ENCODE data around the gene DDX1. TPM values are rescaled to one million over a fixed set of nuclear protein-coding genes. Genes with fewer than 3 reads are reported as not detected.

Gene DDX1
- total and polyA plus RNA-seq, 9 of the 15 experiments (the other 6 are each of a cell fraction or from before 2014, with no cell fraction given), result 116 to 277 (median 232) TPM

GRCh38 chr2:15561574-15562344, 29.9 kb upstream of the DDX1 start (continued):
- TF ChIP-seq, protein P1, sequence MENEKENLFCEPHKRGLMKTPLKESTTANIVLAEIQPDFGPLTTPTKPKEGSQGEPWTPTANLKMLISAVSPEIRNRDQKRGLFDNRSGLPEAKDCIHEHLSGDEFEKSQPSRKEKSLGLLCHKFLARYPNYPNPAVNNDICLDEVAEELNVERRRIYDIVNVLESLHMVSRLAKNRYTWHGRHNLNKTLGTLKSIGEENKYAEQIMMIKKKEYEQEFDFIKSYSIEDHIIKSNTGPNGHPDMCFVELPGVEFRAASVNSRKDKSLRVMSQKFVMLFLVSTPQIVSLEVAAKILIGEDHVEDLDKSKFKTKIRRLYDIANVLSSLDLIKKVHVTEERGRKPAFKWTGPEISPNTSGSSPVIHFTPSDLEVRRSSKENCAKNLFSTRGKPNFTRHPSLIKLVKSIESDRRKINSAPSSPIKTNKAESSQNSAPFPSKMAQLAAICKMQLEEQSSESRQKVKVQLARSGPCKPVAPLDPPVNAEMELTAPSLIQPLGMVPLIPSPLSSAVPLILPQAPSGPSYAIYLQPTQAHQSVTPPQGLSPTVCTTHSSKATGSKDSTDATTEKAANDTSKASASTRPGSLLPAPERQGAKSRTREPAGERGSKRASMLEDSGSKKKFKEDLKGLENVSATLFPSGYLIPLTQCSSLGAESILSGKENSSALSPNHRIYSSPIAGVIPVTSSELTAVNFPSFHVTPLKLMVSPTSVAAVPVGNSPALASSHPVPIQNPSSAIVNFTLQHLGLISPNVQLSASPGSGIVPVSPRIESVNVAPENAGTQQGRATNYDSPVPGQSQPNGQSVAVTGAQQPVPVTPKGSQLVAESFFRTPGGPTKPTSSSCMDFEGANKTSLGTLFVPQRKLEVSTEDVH (IDR thresholded peaks at IDR 0.05; ENCODE audit: low read depth, partially characterized antibody), result peak; percentile 49
- no peak for TF ChIP-seq ZZZ3 (IDR thresholded peaks at IDR 0.05)

DNA sequence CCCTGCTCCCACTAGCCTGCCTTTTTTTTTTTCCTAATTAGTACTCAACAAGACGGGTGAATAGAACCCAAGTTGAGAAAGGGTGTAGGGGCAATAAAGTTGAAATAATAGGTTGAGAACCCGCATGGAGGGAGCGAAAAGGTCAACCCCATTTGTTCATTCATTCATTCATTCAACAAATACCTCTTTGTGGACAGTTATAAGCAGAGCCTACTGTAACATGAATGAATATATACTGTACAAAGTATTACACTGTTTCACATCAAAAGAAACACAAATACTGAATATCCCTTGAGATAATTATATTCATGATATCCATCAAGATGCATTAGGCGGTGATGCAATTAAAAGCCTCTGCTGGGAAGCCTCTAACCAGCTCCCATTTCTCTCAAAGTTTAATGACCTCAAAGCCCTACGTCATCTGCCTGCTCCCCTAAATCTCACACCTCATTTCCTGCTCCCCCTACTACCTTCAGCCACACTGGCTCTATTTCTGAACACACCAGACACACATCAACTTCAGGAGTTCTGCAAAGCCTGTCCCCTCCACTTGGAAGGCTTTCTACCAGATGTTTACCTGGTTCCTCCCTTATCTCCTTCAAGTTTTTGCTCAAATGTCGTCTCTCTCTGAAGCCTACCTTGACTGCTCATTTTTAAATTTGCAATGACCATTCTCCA, 29.2 kb upstream of the DDX1 start:
- Histone ChIP-seq H4K20me1 (replicated peaks; ENCODE audit: control insufficient read depth, insufficient read depth, low read length) (no peaks in the 10 kb centered on the region), H3K4me2 (ENCODE audit: insufficient read depth, low read length) (peak overlapping the region; percentile 94), H3K4me3 (peak overlapping the region; percentile 76), H3K36me3 (ENCODE audit: control insufficient read depth, insufficient read depth, low read length) (peaks cover 7% of the 10 kb centered on the region; the same call in 1 of the 3 replicates), H2AFZ (ENCODE audit: low read depth, low read length) (peak overlapping the region; percentile 93), H3K9ac (ENCODE audit: insufficient read depth in 1 of 2, low read depth in 2 of 2, low read length in 2 of 2) (peak overlapping the region; percentile 29 to 92; a peak in 3 of 4 replicates), H3K4me1 (replicated peaks in 1 of 2; ENCODE audit: control insufficient read depth in 2 of 2, insufficient read depth in 2 of 2, low read length in 2 of 2) (peaks cover 22 to 39% of the 10 kb centered on the region in 2 experiments), H3K79me2 (ENCODE audit: control insufficient read depth, insufficient read depth, low read length) (peaks cover 48% of the 10 kb centered on the region), H3K9me1 (ENCODE audit: control insufficient read depth, insufficient read depth, low read length) (no peaks in the 10 kb centered on the region), H3K9me3 (replicated peaks; ENCODE audit: control insufficient read depth, insufficient read depth, low read depth, low read length) (no peaks in the 10 kb centered on the region), H3K27me3 (ENCODE audit: control insufficient read depth in 2 of 2, insufficient read depth in 2 of 2, low read length in 2 of 2) (no peaks in the 10 kb centered on the region), H3K27ac (ENCODE audit: extremely low read depth, low read depth, low read length) (peak overlapping the region; percentile 95)
- BruUV-seq (replicated peaks), result TSS peak; percentile 78
- ChIA-PET CTCF (ENCODE audit: low intra/inter-chr PET ratio) (interaction anchor here (1.2 kb wide), 1 partner anchor 26 kb away, joined by 3 read pairs; no protein-coding TSS in a partner anchor), POLR2A (interaction anchor here (0.7 to 2.6 kb wide), 11 partner anchors 8 to 97 kb away, joined by 3 to 17 read pairs (median 6); no protein-coding TSS in a partner anchor)
- ATAC-seq (no peak), FAIRE-seq (no peak), DNase-seq (ENCODE audit: extremely low read depth in 1 of 4, low spot score in 3 of 4) (peak in 1 of 4 experiments; percentile 43)
- WGBS (ENCODE audit: insufficient coverage, low coverage, missing lambda C conversion rate), result 16% methylated on average over 6 of the region's 6 CpGs
- in situ Hi-C loops (cut with MboI), result no loop called here
- intact Hi-C loops (cut with micrococcal nuclease), result no loop called here
- TF ChIP-seq KDM1A (IDR thresholded peaks at IDR 0.05) (no peak), SUPT5H (IDR thresholded peaks at IDR 0.05) (no peak), SMARCA5 (IDR thresholded peaks at IDR 0.05) (no peak), BCLAF1 (IDR thresholded peaks at IDR 0.05; ENCODE audit: borderline replicate concordance in 1 of 2, control insufficient read depth in 1 of 2, low read depth in 2 of 2, low read length in 1 of 2) (0 out of 4 replicates have a peak, but pooled peaks of 1 of the 2 experiments have one; percentile 35), ZMIZ1 (IDR thresholded peaks at IDR 0.05; ENCODE audit: low read depth in 2 of 2, low read length in 2 of 2) (no peak), KLF10 (CRISPR knock-in tag; IDR thresholded peaks at IDR 0.05) (no peak)

All from K562 (cell line).